SU-DHL-6 (cell line): ENCODE measurements around the gene KCNC3.

Source experiments
- H2AFZ ChIP-seq: fragments of 200-600 bp; sonication (generic); 2 replicates; pipeline ENCODE4 v1.6.1; 2014; ENCODE audit warnings: low read depth, mild to moderate bottlenecking, moderate library complexity, mixed read lengths, antibody characterized with exemption, low read length; ENCODE audit not compliant: severe bottlenecking
- H3F3A ChIP-seq: fragments of 200-600 bp; shearing (Covaris generic); 2 replicates; pipeline ENCODE4 v1.6.0; 2016; ENCODE audit warnings: antibody characterized with exemption, mild to moderate bottlenecking; ENCODE audit not compliant: insufficient read depth
- H3K27ac ChIP-seq: fragments of 200-600 bp; sonication (generic); 2 replicates; pipeline ENCODE4 v1.5.1; 2016; ENCODE audit warnings: low read depth, mild to moderate bottlenecking, low read length, moderate library complexity, mixed read lengths
- H3K27me3 ChIP-seq: fragments of 200-600 bp; sonication (generic), shearing (Covaris generic); 2 replicates; pipeline ENCODE4 v1.6.0; 2014; ENCODE audit warnings: mild to moderate bottlenecking, low read length
- H3K36me3 ChIP-seq: fragments of 200-600 bp; sonication (generic); 2 replicates; pipeline ENCODE4 v1.6.1; 2014; ENCODE audit warnings: mild to moderate bottlenecking, low read length, mixed read lengths
- H3K4me2 ChIP-seq: fragments of 300-600, 200-600 bp; shearing (Covaris generic), sonication (generic); 2 replicates; pipeline ENCODE4 v1.6.0; 2014; ENCODE audit warnings: low read length, low read depth, mild to moderate bottlenecking; ENCODE audit not compliant: poor library complexity, severe bottlenecking
- H3K4me3 ChIP-seq: fragments of 200-600 bp; sonication (generic); 2 replicates; pipeline ENCODE4 v1.5.1; 2014; ENCODE audit warnings: antibody characterized with exemption, low read length, mild to moderate bottlenecking, mixed read lengths; ENCODE audit not compliant: insufficient read depth, poor library complexity, severe bottlenecking
- H3K79me2 ChIP-seq: fragments of 200-600 bp; sonication (generic); 2 replicates; pipeline ENCODE4 v1.6.1; 2014; ENCODE audit warnings: mild to moderate bottlenecking, low read length, moderate library complexity; ENCODE audit not compliant: insufficient read depth
- H3K9ac ChIP-seq: fragments of 200-600 bp; sonication (generic); 2 replicates; pipeline ENCODE4 v1.7.0; 2014; ENCODE audit warnings: mild to moderate bottlenecking, low read length
- H3K9me2 ChIP-seq: fragments of 200-600 bp; sonication (generic); replicated peaks from 2 replicates; pipeline ENCODE4 v1.6.1; 2014; ENCODE audit warnings: low read length; ENCODE audit not compliant: insufficient read depth
- H3K9me3 ChIP-seq: fragments of 200-600 bp; sonication (generic); 2 replicates; pipeline ENCODE4 v1.6.1; 2014; ENCODE audit warnings: low read length, mixed read lengths; ENCODE audit not compliant: insufficient read depth
- H4K20me1 ChIP-seq: fragments of 200-600 bp; sonication (generic); 2 replicates; pipeline ENCODE4 v1.6.1; 2014; ENCODE audit warnings: low read depth, mild to moderate bottlenecking, antibody characterized with exemption, low read length, moderate library complexity, mixed read lengths
- CTCF ChIP-seq: fragments of 200-600 bp; sonication (generic); IDR thresholded peaks from one replicate; pipeline ENCODE4 v1.5.1; 2017; ENCODE audit warnings: antibody characterized with exemption, mild to moderate bottlenecking, low read length, moderate library complexity; ENCODE audit not compliant: insufficient read depth, poor library complexity, severe bottlenecking
- EZH2phosphoT487 ChIP-seq: fragments of 200-600 bp; sonication (generic), shearing (Covaris generic); conservative IDR thresholded peaks from 2 replicates; pipeline ENCODE4 v1.6.1; 2018; ENCODE audit warnings: mild to moderate bottlenecking, antibody characterized with exemption, low read length, moderate library complexity, mixed read lengths

The KCNC3 gene

GRCh38 chr19:50359328-50359818, 30.2 kb upstream of the KCNC3 start:
- Histone ChIP-seq H3F3A (peaks cover 9% of the 10 kb centered on the region), H3K9me2 (no peaks in the 10 kb centered on the region), H3K27ac (no peak overlapping the region), H2AFZ (no peak overlapping the region), H3K9ac (no peak overlapping the region), H3K9me3 (no peaks in the 10 kb centered on the region), H4K20me1 (no peaks in the 10 kb centered on the region), H3K79me2 (no peaks in the 10 kb centered on the region), H3K27me3 (no peaks in the 10 kb centered on the region), H3K4me2 (no peak overlapping the region), H3K4me3 (no peak overlapping the region), H3K36me3 (no peaks in the 10 kb centered on the region)
- TF ChIP-seq EZH2phosphoT487 = no peak
- TF ChIP-seq CTCF = no peak

GRCh38 chr19:50358483-50359327, 29.5 kb upstream of the KCNC3 start:
- Histone ChIP-seq H3F3A (peaks cover 12% of the 10 kb centered on the region), H3K4me3 (peak overlapping the region; percentile 25), H3K36me3 (no peaks in the 10 kb centered on the region), H2AFZ (no peak overlapping the region), H4K20me1 (no peaks in the 10 kb centered on the region), H3K9ac (peak overlapping the region; percentile 68; the same call in 1 of the 2 replicates), H3K4me2 (peak overlapping the region; percentile 83), H3K9me3 (no peaks in the 10 kb centered on the region), H3K9me2 (no peaks in the 10 kb centered on the region), H3K79me2 (no peaks in the 10 kb centered on the region), H3K27ac (peak overlapping the region; percentile 85), H3K27me3 (no peaks in the 10 kb centered on the region)
- TF ChIP-seq CTCF (no peak), EZH2phosphoT487 (no peak)

- peak overlapping the region; percentile 68 for H3K9ac ChIP-seq
- no peak for TF ChIP-seq EZH2phosphoT487
- TF ChIP-seq CTCF = peak; percentile 70
- H3K4me2 ChIP-seq = peak overlapping the region; percentile 83
- H3K9me3 ChIP-seq = no peaks in the 10 kb centered on the region
- H3K79me2 ChIP-seq = no peaks in the 10 kb centered on the region
- peaks cover 6% of the 10 kb centered on the region for H3F3A ChIP-seq
- no peaks in the 10 kb centered on the region for H3K9me2 ChIP-seq
- H4K20me1 ChIP-seq = no peaks in the 10 kb centered on the region
- peak overlapping the region; percentile 85 for H3K27ac ChIP-seq
- H3K4me3 ChIP-seq = peak overlapping the region; percentile 54
- H3K27me3 ChIP-seq = no peaks in the 10 kb centered on the region
- peak overlapping the region; percentile 80 for H2AFZ ChIP-seq
- H3K36me3 ChIP-seq = no peaks in the 10 kb centered on the region
Measured at GRCh38 chr19:50357178-50358100, 28.3 kb upstream of the KCNC3 start.
